Spinal cord (tissue), 10 donors: ENCODE results near the gene NPEPL1. TPM values are rescaled to one million over a fixed set of nuclear protein-coding genes. Genes with fewer than 3 reads are reported as not detected.
"Not testable (repeated sequence)": the region's sequence is repeated elsewhere in the genome, so short reads cannot be mapped to it uniquely, and the experiment has no call there.

Experiments used
- DNase-seq, 6 donors: peaks; one replicate each; pipeline versions ENCODE4 v3.0.0 to v3.0.0-alpha.2; 2013 to 2015; ENCODE audit warnings: low spot score in 6 of 6, low read depth in 4 of 6
- H3K27ac ChIP-seq: one replicate; pipeline ENCODE4 v1.5.1; 2013; ENCODE audit warnings: low read depth, low read length, control low read depth
- H3K27me3 ChIP-seq: one replicate; pipeline ENCODE4 v1.6.1; 2013; ENCODE audit warnings: low read length; ENCODE audit not compliant: control insufficient read depth, insufficient read depth
- H3K36me3 ChIP-seq: one replicate; pipeline ENCODE4 v1.6.1; 2013; ENCODE audit warnings: low read length; ENCODE audit not compliant: control insufficient read depth, insufficient read depth
- H3K4me1 ChIP-seq: one replicate; pipeline ENCODE4 v1.6.1; 2013; ENCODE audit warnings: low read length; ENCODE audit not compliant: control insufficient read depth, insufficient read depth
- H3K4me3 ChIP-seq: one replicate; pipeline ENCODE4 v1.5.1; 2013; ENCODE audit warnings: low read depth, low read length, control low read depth
- H3K9me3 ChIP-seq: one replicate; pipeline ENCODE4 v1.6.1; 2013; ENCODE audit warnings: low read length; ENCODE audit not compliant: control insufficient read depth, insufficient read depth
- WGBS: methylation state at CpG from one replicate; pipeline ENCODE4 v1.1.5; 2013; ENCODE audit warnings: missing lambda C conversion rate; ENCODE audit not compliant: insufficient coverage; 5-methylcytosine and 5-hydroxymethylcytosine counted together
- polyA plus RNA-seq, 2 donors: library from polyadenylated mRNA; unstranded; fragments of 120-200 nt; gene quantifications; one replicate each; pipeline ENCODE4 v1.2.1, GENCODE V29; 2013; ENCODE audit not compliant: insufficient read length in 2 of 2
- total RNA-seq, 2 donors: library from RNA; depleted of rRNA in 1 of 2; stranded (reverse); fragments of 120-200 nt in 1 of 2; fragments of >200 nt in 1 of 2; gene quantifications; one replicate each; pipeline versions ENCODE4 v1.2.3 to v1.2.4, GENCODE V29; 2013 to 2014
- donor health status: healthy.

The NPEPL1 gene
- total and polyA plus RNA-seq, 4 donors, result 10.7 to 56.6 (median 37.1) TPM

- H3K27me3 ChIP-seq, result no peaks in the 10 kb centered on the region
- no peak overlapping the region for H3K27ac ChIP-seq
- WGBS, result 57% methylated on average over 10 of the region's 14 CpGs
- no peaks in the 10 kb centered on the region for H3K36me3 ChIP-seq
- DNase-seq, result peak in 1 of 6 donors; percentile 30
- H3K9me3 ChIP-seq, result no peaks in the 10 kb centered on the region
- no peaks in the 10 kb centered on the region for H3K4me1 ChIP-seq
- no peak overlapping the region for H3K4me3 ChIP-seq
These were observed 60.8 kb downstream of the NPEPL1 start for GRCh38 chr20:58753267-58753921.

- Histone ChIP-seq H3K9me3 (no peaks in the 10 kb centered on the region), H3K36me3 (no peaks in the 10 kb centered on the region), H3K4me1 (no peaks in the 10 kb centered on the region), H3K4me3 (no peak overlapping the region), H3K27ac (no peak overlapping the region), H3K27me3 (no peaks in the 10 kb centered on the region)
- WGBS, result 66% methylated on average over 14 of the region's 17 CpGs
- DNase-seq, result no peak
These were observed 61.4 kb downstream of the NPEPL1 start for GRCh38 chr20:58753922-58754551.

DNA sequence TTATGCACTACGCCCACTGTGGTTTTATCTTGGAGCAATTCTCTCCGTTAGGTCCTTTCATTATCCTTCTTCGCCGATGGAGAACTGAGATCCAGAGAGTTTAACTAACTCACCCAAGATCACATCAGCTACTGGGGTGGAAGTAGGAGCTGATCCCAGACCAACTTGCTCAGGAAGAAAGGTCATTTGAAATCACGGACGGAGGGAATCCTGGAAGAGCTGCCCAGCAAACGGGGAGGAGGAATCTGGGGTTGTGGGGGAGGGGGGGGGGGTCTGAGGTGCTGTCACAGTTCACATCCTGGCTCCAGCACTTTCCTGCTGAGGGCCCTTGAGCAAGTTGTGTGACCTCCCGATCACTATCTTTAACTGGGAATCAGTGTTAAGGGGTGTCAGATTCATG lies 62.0 kb downstream of the NPEPL1 start:
- Histone ChIP-seq H3K9me3 (no peaks in the 10 kb centered on the region), H3K4me3 (no peak overlapping the region), H3K27me3 (no peaks in the 10 kb centered on the region), H3K4me1 (no peaks in the 10 kb centered on the region), H3K36me3 (no peaks in the 10 kb centered on the region), H3K27ac (no peak overlapping the region)
- DNase-seq, result no peak
- 78% methylated on average over 2 of the region's 8 CpGs for WGBS

DNA sequence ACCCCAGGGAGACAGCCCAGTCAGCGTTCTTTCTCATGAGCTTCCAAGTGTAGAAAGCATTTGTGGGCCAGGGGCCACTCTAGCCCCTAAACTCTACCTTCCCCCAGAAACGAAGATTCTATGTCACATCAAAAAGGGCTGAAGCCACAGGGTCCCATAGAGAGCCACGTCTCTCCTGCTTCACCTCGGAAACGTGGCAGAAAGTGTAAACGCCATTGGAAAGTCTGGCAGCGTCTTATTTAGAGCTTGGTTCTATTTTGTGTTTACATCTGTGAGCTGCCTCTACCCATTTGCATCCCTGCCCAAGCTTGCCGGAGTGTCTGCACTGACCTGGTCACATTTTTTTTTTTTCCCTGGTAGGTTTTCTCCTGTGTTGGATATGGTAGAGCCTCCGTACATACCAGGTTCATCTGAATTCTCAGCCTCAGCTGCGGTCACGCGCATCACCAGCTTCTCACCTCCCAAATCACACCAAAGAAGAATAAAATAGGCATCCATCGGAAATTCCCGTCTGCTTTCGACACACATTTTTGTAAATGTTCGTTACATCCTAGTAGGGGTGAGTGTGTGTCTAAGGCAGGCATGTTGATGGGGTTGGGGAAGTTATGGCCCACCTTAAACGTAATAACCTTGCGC lies 62.6 kb downstream of the NPEPL1 start:
- DNase-seq, result no peak
- Histone ChIP-seq H3K27me3 (no peaks in the 10 kb centered on the region), H3K27ac (no peak overlapping the region), H3K4me1 (no peaks in the 10 kb centered on the region), H3K9me3 (no peaks in the 10 kb centered on the region), H3K4me3 (no peak overlapping the region), H3K36me3 (no peaks in the 10 kb centered on the region)
- 96% methylated on average over 9 of the region's 18 CpGs for WGBS

- H3K27me3 ChIP-seq, result no peaks in the 10 kb centered on the region
- no peak overlapping the region for H3K4me3 ChIP-seq
- H3K9me3 ChIP-seq, result no peaks in the 10 kb centered on the region
- H3K4me1 ChIP-seq, result no peaks in the 10 kb centered on the region
- no peak overlapping the region for H3K27ac ChIP-seq
- WGBS, result 70% methylated on average over 27 of the region's 28 CpGs
- H3K36me3 ChIP-seq, result no peaks in the 10 kb centered on the region
- peak in 1 of 6 donors; percentile 15 for DNase-seq
These were observed 63.3 kb downstream of the NPEPL1 start for GRCh38 chr20:58755766-58756449.

- no peaks in the 10 kb centered on the region for H3K9me3 ChIP-seq
- H3K36me3 ChIP-seq, result no peaks in the 10 kb centered on the region
- WGBS, result 100% methylated on average over 3 of the region's 7 CpGs
- H3K4me1 ChIP-seq, result no peaks in the 10 kb centered on the region
- no peak overlapping the region for H3K4me3 ChIP-seq
- DNase-seq, result no peak
- no peak overlapping the region for H3K27ac ChIP-seq
- H3K27me3 ChIP-seq, result no peaks in the 10 kb centered on the region
These were observed 63.8 kb downstream of the NPEPL1 start for GRCh38 chr20:58756450-58756775.

- not testable (repeated sequence) for H3K36me3 ChIP-seq, H3K27me3 ChIP-seq, H3K27ac ChIP-seq, H3K9me3 ChIP-seq, H3K4me1 ChIP-seq, DNase-seq, H3K4me3 ChIP-seq
- WGBS, result 97% methylated on average over 3 of the region's 5 CpGs
These were observed 65.0 kb downstream of the NPEPL1 start for GRCh38 chr20:58757647-58758046.

DNA sequence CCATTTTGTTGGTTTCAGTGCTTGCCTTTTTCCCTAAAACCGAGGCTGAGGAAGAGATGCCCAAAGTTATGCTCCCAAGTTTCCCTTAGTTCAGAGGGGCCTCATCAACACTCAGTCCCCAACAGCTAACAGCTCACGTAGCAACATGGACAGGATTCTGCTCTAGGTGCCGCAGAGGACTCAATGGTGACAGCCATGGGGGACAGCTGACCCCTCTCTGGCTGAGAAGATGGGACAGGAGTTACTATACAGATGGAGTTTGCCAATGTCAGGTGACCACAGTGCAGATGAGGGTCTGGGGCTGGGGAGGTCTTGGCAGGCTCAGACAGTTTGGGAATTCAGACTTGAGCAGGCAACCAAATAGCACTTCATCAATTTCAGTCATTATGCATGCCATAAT lies 67.3 kb downstream of the NPEPL1 start:
- no peak for DNase-seq
- Histone ChIP-seq H3K9me3 (no peaks in the 10 kb centered on the region), H3K27ac (no peak overlapping the region), H3K4me1 (no peaks in the 10 kb centered on the region), H3K36me3 (no peaks in the 10 kb centered on the region), H3K27me3 (no peaks in the 10 kb centered on the region), H3K4me3 (no peak overlapping the region)
- WGBS, result 83% methylated on average over 3 of the region's 3 CpGs

GRCh38 chr20:58760856-58761255 lies 68.3 kb downstream of the NPEPL1 start:
- H3K27me3 ChIP-seq, result no peaks in the 10 kb centered on the region
- no peaks in the 10 kb centered on the region for H3K36me3 ChIP-seq
- no peak overlapping the region for H3K4me3 ChIP-seq
- no peaks in the 10 kb centered on the region for H3K4me1 ChIP-seq
- no peak for DNase-seq
- WGBS, result 83% methylated on average over 2 of the region's 3 CpGs
- H3K9me3 ChIP-seq, result no peaks in the 10 kb centered on the region
- H3K27ac ChIP-seq, result no peak overlapping the region
